Fibroblast of the aortic adventitia (primary cell): Measurements from ENCODE around the gene DENND1A. TPM values are rescaled to one million over a fixed set of nuclear protein-coding genes. Genes with fewer than 3 reads are reported as not detected.
A peak's percentile ranks its signal among the peaks of the same experiment; 100 is the strongest.

Experiments
- DNase-seq: peaks from one replicate; pipeline ENCODE4 v3.0.0-alpha.2; 2010; ENCODE audit warnings: low read depth
- H3K4me3 ChIP-seq: 2 replicates; pipeline ENCODE4 v1.5.1; 2011; ENCODE audit warnings: low read depth, mild to moderate bottlenecking, control low read depth, low read length, moderate library complexity
- total RNA-seq: library from RNA; depleted of rRNA; stranded (reverse); fragments of >200 nt; gene quantifications from 2 replicates; pipeline ENCODE4 v1.2.3, GENCODE V29; 2012; ENCODE audit warnings: low replicate concordance
- TF ChIP-seq, protein P1 (sequence below): IDR thresholded peaks from 2 replicates; pipeline ENCODE4 v1.5.1; 2011; ENCODE audit warnings: mild to moderate bottlenecking, low read length, control low read depth, inconsistent platforms; ENCODE audit not compliant: insufficient read depth

DENND1A gene
- total RNA-seq, 1 donor = 27.7 TPM

DNA sequence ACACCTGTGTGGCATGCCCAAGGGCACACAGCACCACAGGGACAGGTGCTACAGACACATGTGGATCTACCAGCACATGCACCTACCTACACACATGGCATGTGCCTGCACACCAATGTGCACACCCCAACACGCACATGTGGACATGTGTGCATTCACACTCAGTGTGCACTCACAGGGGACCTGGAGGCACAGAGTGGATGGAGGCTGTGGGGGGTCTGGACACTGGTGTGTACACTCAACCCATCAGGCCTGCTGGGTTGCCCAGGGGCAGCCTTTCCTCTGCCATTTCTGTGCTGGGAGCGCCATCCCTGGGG is 572.2 kb downstream of the DENND1A start:
- no peak overlapping the region for H3K4me3 ChIP-seq
- DNase-seq = no peak

DNA sequence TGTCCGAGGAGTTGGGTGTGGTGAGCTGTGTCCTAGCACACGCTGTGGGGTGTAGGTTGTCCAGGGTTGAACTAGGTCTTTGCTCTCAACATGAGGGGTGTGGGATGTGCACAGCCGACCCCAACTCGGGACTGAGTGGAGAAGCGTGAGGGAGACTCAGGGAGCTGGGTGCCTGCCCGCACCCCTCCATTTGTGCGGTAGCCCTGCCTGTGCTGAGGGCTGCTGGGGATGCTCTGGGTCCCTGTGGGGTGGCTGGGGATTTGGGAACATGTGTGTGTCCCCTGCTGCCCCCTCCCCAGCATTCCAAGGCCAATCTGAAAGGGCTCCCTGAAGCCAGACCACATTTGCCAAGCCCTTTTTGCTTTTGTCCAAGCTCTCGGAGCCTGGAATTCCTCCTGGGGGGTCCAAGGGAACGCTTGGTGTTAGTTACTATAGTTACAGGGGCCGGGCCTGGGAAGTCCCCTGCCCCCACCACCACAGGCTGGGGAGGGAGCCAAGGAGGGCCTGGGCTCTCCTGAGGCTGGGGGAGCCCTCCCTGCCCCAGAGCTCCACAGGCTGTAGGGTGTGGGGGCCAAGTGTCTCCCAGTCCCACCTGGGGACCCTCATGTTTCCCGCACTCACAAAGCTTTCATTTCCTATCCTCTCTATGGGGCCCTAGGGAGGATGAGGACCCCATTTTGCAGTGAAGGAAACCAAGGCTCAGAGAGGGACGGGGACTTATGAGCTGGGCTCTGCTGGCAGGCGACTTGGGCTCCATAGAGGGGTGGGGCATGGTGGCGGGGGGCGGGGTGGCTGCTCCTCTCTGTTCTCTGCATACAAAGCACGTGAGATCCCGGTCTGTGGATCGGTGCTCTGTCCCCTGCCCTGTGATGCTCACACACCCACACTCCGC is 572.8 kb downstream of the DENND1A start:
- TF ChIP-seq, protein P1, sequence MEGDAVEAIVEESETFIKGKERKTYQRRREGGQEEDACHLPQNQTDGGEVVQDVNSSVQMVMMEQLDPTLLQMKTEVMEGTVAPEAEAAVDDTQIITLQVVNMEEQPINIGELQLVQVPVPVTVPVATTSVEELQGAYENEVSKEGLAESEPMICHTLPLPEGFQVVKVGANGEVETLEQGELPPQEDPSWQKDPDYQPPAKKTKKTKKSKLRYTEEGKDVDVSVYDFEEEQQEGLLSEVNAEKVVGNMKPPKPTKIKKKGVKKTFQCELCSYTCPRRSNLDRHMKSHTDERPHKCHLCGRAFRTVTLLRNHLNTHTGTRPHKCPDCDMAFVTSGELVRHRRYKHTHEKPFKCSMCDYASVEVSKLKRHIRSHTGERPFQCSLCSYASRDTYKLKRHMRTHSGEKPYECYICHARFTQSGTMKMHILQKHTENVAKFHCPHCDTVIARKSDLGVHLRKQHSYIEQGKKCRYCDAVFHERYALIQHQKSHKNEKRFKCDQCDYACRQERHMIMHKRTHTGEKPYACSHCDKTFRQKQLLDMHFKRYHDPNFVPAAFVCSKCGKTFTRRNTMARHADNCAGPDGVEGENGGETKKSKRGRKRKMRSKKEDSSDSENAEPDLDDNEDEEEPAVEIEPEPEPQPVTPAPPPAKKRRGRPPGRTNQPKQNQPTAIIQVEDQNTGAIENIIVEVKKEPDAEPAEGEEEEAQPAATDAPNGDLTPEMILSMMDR = no peak
- H3K4me3 ChIP-seq = no peak overlapping the region
- no peak for DNase-seq

More for the DNA sequence above, 572.2 kb downstream of the DENND1A start:
- TF ChIP-seq, protein P1 = no peak

DNA sequence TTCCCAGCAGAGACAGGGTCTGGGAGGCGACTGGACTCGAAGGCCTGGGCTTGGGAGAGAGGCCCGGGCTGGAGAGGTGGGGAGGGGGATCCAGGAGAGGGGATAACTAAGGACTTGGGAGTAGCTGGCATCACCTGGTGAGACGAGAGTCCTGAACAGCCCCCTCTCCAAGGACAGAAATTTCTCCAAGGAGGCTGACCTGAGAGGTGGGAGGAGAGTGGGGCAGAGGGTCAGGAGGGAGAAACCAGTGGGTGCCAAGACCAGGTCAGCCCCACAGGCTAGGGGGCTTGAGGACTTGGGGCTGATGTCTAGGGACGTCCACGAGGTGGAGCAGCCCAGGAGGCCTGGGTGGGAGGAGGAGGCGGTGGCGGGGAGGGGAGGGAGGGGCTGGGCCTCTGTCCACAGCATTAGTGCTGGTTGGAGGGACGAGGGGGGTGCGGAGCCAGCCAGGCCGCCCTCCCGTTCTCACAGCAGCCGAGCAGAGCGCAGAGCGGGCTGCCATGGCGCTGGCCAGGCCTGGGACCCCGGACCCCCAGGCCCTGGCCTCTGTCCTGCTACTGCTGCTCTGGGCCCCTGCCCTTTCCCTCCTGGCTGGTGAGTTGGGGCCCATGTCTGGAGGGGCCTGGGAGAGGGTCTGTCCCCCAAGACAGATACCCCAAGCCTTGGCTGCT is 574.0 kb downstream of the DENND1A start, which contains the start of gene CRB2:
CRB2 (plus strand) TSS at position 437 of the 671 bp plus-strand sequence; CDS start at position 501, 64 bp downstream.
- DNase-seq = no peak
- TF ChIP-seq, protein P1 = no peak
- no peak within 1 kb of the TSS for H3K4me3 ChIP-seq

DNA sequence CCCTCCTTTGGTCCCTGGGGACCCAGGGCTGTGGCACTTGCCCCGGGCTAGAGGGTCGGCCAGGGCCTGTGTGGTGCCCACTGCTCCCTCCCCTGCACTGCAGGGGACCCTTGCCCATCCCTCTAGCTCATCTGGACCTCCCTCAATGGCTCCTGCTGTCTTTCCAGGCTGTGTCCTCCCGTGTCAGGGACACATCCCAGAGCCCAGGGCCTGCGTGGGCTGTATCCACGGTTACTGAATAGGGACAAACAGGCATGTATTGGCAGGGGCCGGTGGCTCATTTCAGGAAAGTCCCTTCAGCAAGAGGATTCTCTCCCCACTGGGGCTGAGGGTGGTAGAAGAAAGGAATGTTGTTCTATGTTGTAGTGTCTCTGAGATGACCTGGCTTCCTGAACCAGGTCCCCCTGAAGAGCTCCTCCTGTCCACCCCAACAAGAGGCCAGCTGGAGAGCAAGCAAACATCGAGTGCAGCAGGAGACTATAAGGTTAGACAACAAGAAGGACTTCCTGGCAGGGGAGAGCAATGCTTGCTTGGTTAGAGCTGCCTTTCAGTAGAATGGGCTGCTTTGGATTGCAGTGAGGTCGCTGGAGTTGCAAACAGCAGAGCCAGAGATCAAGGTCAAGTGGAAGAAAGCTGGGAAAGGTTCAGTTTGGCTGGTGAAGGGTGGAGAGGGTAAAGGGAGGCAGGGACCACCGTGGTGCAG is 575.0 kb downstream of the DENND1A start:
- DNase-seq = no peak
- TF ChIP-seq, protein P1 = no peak
- no peak overlapping the region for H3K4me3 ChIP-seq

DNA sequence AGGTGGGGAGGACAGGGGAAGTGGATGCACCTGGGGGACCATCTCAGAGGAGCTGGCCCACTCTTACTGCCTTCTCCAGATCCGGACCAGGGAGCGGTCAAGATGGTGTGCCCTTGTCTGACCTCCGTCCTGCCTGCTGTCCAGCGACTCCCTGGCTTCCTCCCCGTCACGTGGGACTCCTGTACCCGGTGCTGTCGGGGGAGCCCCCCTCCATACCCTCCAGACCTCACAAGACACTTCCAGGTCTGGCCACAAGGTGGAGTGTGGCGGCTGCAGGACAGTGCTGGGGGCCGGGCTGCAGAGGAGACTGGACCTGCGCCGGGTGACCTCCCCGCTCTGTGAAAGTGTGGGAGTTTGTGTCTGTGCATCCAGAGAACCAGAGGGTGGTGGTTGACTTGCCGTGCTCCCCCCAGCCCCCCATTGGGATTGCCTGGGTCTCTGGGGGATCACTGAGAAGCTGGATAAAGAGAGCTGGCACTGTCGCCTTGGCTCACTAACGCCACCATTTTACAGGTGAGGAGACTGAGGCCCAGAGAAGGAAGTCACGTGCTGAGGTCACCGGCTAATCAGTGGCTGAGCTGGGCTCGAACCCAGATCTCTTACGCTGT is 575.8 kb downstream of the DENND1A start:
- H3K4me3 ChIP-seq = no peak overlapping the region
- TF ChIP-seq, protein P1 = peak; percentile 84
- peak; percentile 50 for DNase-seq

DNA sequence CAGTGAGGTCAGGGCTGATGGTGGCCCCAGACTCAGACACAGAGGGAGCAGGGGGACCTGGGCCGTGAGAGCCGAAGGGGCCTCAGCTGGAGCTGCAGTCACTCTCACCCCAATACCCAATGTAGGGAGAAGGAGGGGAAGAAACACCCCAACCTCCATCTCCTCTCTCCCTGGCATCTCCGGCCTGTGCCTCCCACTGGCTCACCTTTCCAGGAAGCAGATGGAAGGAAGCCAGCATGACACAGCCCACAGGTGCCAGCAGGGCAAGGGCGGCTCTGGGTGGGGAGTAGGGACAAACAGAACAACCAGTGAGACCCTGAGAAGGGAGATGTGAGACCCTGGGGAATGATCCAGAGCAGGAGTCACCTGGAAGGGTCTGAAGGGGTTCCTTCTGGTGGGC is 576.9 kb downstream of the DENND1A start:
- H3K4me3 ChIP-seq = no peak overlapping the region
- DNase-seq = no peak
- TF ChIP-seq, protein P1 = no peak
